Right forelimb (tissue), 1 donor: Measurements from ENCODE around the gene OGA.
A peak's percentile ranks its signal among the peaks of the same experiment; 100 is the strongest.

Experiments
- DNase-seq: peaks from one replicate; pipeline ENCODE4 v3.0.0-alpha.2; 2018

OGA gene

GRCh38 chr10:101774589-101775272, 43.5 kb downstream of the OGA start:
- no peak for DNase-seq

- DNase-seq, result no peak
Measured at GRCh38 chr10:101773923-101774588, 44.2 kb downstream of the OGA start.

- DNase-seq, result no peak
Measured at GRCh38 chr10:101772895-101773761, 45.1 kb downstream of the OGA start.

- no peak for DNase-seq
Measured at GRCh38 chr10:101772017-101772894, 46.0 kb downstream of the OGA start.

DNA sequence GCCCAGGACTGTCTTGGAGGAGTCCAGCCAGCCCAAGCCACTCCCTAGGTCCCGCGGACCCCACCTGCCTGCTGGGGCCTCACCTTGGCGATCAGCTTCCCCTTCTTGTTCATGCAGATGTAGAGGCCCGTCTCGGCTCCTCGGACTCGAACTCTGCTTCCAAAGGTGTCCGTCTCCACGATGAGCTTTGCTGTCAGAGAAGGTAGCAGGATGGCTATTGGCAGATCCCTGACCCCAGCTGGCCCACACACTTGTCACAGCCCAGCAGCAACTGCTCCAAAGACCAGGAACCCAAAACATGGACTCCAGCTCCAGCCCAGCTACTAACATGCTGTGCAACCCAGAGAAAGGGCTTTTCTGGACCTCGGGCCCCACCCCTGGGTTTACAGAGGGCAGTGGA, 46.9 kb downstream of the OGA start:
- DNase-seq, result no peak

GRCh38 chr10:101770331-101771215, 47.7 kb downstream of the OGA start:
- DNase-seq, result no peak

DNA sequence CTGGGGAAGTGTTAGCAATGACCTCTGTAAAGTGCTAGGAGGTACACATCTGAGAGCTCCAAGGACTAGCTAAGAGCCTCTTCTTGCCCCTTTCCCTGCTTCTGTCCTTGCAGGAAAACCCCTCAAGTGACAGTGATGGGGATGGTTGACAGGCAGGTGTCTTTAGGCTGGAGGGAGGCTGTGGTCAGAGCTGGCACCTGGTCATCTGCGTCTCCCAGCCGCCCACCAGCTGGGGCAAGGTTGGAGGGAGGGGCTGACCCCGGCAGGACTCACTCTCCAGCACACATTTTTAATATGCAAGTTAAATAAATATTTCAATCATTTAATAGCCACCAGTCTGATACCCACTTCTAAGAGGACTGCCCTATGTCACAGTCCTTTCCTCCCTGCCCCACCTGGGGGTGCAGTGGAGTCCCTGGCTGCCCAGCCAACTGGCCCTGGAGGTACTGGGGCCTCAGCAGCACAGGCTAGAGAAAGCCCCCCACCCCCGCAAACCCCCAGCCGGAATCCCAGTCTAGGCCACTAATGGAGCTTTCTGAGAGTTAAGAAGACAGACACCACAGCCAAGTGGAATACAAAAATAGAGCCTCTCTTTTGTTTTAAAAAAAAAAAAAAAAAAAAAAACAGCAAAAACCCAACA, 48.6 kb downstream of the OGA start:
- no peak for DNase-seq

DNA sequence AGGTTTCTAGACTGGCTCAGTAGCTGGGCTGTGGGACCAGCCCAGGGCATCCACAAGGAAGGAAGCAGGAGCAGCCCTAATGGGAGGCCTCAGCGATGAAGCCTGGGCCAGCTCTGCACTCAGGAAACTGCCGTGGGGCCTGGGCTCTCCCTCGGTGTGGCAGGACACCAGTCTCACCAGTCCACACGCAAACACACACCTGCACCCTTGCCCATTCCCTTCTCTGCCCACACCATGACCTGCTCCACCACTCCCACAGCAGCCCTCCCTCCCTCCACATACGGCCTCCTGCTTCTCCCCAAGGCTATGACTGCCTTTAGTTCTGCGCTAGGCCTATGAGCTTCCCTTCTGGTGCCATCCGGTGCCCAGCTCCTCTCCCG, 49.5 kb downstream of the OGA start:
- no peak for DNase-seq

DNA sequence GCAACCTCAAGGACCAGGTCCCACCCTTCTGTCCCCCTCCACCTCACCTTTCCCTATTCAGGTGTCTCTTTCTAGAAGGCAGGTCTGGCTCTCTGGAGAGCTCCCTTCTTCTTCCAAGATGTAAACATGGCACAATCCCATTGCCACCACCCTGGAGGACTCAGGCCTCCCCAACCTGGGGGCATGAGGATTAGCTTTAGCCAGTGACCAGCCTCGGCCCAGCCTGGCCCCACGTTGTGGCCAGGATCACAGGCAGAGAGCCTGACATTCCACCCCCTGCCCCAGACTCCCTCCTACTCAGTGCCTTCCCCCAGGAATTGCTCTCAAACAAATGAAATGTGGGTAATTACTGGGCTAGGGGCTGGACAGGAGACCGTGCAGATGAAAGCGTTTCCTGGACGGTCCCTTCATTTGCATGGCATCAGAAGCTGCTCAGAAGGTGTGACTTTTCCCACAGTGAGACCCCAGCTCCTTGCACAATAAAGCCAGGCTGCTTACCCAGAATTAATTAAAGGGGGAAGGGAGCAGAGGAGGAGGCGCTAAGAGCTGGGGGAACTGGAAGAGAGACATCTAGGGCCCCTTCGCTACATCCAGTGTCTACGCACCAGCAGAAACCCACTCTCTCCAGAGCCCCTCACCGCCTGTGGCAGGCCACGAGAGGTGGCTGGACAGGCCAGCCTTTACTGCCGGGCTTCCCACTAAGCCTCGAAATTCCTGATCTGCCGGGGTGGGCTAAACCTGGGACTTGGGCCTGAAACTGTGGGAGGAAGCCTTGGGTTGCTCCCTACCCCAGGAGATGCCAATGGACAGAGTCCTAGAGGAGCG, 50.1 kb downstream of the OGA start:
- DNase-seq, result no peak

- DNase-seq, result no peak
Measured at GRCh38 chr10:101767600-101767945, 50.7 kb downstream of the OGA start.

- DNase-seq, result peak; percentile 32
Measured at GRCh38 chr10:101766753-101767599, 51.3 kb downstream of the OGA start.

- DNase-seq, result peak; percentile 24
Measured at GRCh38 chr10:101766306-101766705, 51.9 kb downstream of the OGA start.

- DNase-seq, result peak; percentile 35
Measured at GRCh38 chr10:101763141-101763846, 55.0 kb downstream of the OGA start.

DNA sequence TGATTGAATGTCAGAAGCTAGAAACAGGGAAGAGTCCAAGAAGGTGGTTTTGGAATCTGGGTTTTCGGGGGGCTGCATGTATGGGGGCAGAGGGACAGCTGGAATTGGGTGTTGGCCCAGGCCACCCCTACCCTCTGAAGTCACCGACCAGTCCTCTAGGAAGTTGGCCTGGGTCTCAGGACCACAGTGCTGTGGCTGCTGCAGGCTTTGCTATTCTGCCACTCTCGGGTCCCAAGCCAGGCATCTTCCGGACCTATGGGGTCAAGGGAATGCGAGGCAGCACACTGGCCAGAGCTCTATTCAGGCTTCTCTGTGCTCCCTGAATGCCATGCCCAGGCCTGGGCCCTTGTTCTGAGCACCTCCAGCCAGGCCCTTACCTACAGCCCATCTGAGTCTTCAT, 55.5 kb downstream of the OGA start:
- peak; percentile 37 for DNase-seq

DNA sequence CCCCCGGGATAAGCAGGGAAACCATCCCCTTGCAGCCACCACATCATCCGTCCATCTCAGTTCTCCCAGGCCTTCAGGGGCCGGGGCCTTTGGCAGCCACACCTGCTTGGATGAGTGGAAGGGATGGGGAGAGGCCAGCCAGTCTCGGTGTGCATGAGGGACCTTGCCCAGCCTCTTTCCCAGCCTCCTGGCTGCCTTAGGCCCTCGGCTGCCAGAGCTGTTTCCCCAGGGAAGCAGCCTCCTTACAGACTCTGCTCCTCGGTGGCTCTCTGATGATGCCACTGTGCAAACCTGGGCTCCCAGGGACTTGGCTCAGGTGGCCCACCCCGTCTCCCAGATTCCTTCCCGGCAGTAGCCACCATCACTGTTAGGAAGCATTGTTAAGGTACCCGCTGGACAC, 57.0 kb downstream of the OGA start:
- DNase-seq, result peak; percentile 28

GRCh38 chr10:101760510-101760909, 57.7 kb downstream of the OGA start:
- peak; percentile 38 for DNase-seq

GRCh38 chr10:101759309-101760247, 58.7 kb downstream of the OGA start:
- DNase-seq, result peak; percentile 26

- no peak for DNase-seq
Measured at GRCh38 chr10:101758858-101759257, 59.4 kb downstream of the OGA start.
